ENCODE measurements around the gene SH2B3.
"Not testable (repeated sequence)": the region's sequence is repeated elsewhere in the genome, so short reads cannot be mapped to it uniquely, and the experiment has no call there.

Gene SH2B3

DNA sequence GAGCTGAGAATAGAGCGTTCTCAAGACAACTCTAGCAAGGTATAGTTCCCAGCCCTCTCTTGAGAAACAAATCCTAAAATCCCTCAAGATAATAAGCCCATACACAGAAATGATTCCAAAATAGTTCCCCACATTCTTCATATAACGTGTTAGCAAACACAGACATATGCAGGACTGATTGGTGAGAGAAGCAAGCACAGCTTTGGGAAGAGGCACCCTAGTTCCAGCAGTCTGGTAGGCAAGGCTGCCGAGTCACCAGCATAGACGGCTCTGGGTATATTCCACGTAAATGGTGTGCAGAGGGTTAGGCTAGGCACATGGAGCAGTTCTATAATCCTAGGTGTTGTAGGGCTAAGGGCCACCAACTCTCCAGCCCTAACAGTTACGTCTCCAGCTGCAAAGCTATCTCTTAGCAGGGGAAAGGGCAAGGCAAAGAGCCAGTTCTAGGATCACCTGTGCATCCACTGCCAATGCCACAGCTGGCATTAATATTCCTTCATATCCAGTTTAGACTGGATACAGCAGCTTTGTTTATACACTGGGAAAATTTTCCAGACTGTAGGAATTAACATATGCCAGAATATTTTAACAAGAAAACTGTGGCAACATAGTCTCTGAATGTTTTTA is 52.9 kb downstream of the SH2B3 start:
- no peak for DNase-seq (ENCODE audit: low read depth)

DNA sequence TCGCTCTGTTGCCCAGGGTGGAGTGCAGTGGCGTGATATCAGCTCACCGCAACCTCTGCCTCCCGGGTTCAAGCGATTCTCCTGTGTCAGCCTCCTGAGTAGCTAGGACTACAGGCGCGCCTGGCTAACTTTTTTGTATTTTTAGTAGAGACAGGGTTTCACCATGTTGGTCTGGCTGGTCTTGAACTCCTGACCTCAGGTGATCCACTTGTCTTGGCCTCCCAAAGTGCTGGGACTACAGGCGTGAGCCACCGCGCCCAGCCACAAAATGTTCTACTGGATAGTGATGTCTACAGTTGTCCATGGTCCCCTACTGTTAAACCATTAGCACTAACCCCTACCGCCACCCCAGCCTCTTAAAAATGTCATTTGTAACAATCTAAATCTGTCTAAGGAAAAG is 54.4 kb downstream of the SH2B3 start:
- not testable (repeated sequence) for DNase-seq (ENCODE audit: low read depth)

DNA sequence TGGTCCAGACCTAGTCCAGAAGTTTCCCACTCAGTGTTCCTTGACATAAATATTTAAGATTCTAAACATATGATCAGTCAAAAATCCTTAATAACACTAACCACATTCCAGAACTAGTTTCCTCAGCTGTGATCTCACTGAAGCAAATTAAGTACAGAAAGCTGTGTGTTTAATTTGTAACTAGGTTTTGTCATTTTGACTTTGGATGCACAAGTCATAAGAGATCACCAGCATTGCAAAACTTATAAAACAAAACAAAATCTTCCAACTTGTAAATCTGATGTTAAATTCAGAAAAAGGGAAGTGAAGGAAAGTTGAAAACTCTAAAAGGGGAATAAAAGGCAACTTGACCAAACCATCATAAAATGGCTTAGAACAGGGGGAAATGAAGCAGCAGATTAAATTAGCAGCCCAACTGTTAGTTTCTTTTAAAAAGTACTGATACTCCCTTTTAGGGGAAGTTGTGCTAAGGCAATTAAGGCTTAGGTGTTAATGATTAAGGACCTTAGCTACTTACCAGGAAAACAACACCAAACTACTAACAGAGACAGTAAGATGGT is 56.6 kb downstream of the SH2B3 start:
- no peak for DNase-seq (ENCODE audit: low read depth)

DNA sequence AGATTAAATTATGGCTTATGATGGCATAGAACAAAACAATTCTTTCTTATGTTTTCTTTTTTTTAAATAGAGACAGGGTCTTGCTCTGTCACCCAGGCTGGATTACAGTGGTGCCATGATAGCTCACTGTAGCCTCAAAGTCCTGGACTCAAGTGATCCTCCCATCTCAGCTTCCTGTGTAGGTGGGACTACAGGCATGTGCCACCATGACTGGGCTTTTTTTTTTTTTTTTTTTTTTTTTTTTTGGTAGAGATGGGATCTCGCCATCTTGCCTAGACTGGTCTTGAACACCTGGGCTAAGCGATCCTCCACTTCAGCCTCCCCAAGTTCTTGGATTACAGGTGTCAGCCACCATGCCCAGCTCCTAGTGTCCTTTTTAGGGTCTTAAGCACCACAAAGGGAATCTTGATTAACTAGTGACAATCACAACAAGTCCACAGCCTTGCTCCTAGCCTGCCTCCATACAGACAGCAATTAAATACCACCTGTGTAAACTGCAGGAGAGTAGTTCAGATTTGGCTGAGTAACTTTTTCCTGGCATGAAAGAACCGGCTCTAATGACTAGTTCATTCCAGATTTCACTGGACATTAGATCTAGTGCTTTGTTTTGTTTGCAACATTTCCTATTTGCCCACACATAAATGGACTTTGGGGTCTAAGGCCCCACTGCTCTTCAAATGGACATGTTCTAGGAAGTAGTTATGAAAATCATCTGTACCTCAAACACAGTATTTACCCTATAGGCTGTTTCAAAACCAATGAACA is 61.6 kb downstream of the SH2B3 start:
- DNase-seq (ENCODE audit: low read depth) = no peak

DNA sequence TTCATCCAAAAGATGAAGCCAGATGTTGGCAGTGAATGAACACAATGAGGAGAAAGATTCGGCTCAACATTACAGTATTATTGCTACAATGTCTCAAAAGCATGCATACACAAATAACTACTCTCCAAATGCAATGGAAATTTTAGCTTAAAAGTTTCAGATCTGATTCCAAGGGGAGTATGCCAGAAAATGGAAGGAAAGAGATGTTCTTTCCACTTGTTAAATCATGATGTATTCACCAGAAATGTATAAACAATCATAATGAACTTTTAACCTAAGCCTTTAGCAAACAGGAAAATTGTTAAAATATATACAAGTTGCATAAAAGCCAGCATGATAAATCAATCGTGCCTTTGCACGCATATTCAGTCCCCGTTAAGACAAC is 62.1 kb downstream of the SH2B3 start:
- DNase-seq (ENCODE audit: low read depth) = no peak

DNA sequence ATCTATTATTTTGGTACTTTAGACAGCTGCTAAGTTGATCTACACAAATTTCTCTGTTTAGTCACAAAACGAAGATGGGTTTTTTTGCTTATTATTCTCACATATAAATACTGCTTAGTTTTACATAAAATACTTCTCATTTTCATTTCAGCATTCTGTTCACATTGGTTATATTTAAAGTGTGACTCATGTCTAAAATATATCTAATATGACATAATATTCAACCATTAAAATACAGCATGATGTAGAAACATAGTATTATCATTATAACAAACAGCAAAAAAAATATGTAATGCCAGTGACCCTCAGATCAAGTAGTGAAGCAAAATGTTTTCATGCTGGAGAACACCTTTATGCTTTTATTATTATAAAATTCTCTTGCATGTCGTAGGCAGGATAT is 63.7 kb downstream of the SH2B3 start:
- no peak for DNase-seq (ENCODE audit: low read depth)

DNA sequence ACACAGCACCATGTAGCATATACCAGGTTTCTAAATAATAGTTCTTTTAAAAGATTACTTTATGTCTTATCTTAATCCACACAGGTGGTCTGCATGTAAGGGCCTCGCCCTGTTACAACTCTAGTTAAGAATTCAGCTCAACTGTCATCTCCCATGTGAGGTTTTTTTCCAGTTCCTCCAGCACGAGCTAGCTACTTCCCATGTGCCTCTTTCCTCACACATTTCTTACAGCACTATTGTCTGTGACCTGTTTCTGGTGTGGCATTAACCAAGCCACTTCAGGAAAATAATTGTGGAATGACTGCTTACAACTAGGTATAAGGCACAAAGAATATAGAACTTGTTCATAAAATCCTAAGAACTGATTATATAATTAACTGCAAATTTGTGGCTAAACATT is 65.5 kb downstream of the SH2B3 start:
- DNase-seq (ENCODE audit: low read depth) = no peak

DNA sequence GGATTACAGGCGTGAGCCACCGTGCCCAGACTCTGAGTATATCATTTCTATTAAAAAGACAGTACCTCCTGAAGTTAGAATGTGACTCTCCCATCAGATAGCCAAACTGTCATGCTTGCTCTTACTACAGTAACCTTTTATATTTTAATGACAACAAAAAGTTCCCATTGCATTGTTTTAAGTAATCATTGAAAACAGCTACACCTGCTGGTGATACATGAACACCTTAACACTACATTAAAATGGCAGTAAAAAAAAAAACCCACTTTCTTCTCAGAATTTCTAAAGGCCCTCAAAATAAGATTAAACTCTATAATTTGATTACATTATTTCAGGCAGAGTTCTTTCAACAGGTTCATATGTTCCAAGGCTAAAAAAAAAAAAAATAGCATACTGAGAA is 76.7 kb downstream of the SH2B3 start:
- no peak for DNase-seq (ENCODE audit: low read depth)

DNA sequence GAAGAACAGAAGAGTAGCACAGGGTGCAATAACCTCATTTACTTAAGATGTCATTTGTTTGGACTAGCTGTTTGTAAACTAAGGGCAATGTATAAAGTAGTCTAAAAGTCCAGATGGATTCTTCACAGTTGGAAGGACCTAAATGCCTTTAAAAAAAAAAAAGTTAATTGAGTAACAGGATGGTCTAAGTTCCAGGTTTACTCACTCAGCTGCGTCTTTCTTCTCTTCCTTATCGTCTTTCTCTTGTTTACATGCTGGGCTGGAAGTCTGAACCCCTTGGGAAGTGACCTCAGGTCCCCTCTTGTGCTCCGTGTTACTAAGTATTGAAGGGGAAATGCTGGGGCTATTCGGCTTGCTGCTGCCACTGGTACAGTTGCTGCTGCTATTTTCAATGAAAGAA is 82.5 kb downstream of the SH2B3 start:
- no peak for DNase-seq (ENCODE audit: low read depth)

DNA sequence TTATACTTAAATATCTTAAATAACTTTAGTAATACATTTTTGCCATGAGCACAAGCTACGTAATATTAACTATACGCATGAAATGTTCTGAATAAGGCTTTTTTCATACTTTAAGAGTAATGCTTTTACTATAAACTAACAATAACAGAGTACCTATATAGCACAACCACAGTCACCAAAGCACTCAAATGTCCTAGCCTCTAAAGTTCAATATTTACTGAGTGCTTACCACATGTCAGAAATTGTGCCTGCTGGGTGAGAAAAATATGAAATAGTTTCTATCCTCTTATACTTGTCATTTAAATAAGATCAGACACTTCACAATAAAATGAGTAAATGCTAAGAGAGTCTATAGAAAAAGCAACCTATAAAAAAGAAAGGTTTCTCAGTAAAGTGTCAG is 83.1 kb downstream of the SH2B3 start:
- DNase-seq (ENCODE audit: low read depth) = no peak

DNA sequence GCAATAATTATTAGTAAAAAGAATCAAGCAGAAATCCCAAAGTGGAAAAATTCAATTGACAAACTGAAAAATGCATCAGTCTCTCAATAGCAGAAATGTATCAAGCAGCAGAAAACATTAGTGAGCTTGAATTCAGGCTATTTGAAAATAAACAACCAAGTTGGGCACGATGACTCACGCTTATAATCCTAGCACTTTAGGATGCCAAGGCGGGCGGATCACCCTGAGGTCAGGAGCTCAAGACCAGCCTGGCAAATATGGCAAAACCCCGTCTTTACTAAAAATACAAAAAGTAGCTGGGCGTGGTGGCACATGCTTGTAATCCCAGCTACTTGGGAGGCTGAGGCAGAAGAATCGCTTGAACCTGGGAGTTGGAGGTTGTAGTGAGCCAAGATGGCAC is 87.3 kb downstream of the SH2B3 start:
- DNase-seq (ENCODE audit: low read depth) = not testable (repeated sequence)

DNA sequence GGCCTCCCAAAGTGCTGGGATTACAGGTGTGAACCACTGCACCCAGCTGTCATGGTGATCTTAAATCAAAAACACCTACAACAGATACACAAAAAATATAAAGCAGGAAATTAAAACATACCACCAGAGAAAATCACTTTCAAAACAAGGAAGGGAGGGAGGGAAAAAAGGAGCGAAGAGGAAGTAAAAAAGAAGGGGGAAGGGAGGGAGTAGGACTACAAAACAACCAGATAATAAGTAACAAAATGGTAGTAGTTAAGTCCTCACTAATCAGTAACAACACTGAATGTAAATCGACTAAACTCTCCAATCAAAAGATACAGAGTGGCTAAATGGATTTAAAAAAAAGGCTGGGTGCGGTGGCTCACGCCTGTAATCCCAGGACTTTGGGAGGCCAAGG is 89.0 kb downstream of the SH2B3 start:
- DNase-seq (ENCODE audit: low read depth) = no peak
